NCI-H187 (cell line): ENCODE data around the gene SWAP70.
A peak's percentile ranks its signal among the peaks of the same experiment; 100 is the strongest.
"Not testable (repeated sequence)": the region's sequence is repeated elsewhere in the genome, so short reads cannot be mapped to it uniquely, and the experiment has no call there.

Source experiments
- DNase-seq, 2 experiments: peaks; one replicate each; lab custom pipeline; 2025; lab: John Stamatoyannopoulos, UW

The SWAP70 gene

GRCh38 chr11:9722023-9722422 lies 58.1 kb downstream of the SWAP70 start:
- no peak for DNase-seq

DNA sequence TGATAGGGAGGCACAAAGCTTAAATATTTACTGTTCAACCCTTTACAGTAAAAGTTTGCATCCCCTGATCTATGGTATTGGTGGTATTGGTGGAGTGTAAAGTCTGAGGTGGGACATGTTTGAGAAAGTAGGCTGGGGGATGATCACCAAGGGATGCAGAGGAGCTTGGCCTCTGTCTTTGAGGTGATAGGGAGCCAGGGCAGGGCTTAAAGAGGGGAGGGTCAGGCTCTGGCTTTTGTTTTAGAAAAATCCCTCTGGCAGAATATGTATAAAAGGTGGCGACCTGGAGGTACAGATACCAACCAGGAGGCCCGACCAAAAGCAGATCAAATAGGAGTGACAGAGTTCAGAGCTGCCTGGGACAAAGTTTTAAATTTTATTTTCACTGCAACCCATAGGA lies 59.0 kb downstream of the SWAP70 start:
- no peak for DNase-seq

DNA sequence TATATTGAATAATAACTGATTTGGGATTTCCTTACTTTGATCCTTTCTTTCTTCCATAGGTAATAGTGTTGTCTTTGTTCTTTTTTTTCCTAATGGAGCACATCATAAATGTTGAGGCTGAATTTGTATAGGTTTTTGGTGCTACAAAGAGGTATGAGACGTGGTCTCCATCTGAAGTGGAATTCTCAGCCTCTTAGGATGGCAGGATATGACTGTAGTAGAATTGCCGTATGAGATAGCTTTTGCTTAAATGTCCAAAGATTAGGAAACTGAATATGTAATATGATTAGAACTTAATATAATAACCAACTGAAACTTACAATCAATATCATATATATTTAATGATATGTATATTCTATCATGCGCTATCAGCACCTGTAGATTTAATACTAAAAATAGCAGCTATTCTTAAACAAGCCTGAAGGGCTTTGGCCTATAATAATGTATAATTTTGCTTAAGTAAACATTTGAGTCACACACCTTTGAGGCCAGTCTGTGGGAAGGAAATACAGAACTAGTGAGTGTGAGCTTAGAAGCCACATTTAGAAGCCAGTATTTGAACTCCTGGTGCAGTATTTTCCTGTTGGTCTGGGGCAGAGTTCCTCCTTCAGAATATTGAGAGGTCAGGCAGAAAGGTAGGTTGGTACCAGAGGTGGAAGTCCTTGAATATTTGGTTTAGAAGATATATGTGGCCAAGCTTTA lies 62.6 kb downstream of the SWAP70 start:
- no peak for DNase-seq

- DNase-seq, result no peak
These were observed 64.2 kb downstream of the SWAP70 start for GRCh38 chr11:9728058-9728457.

GRCh38 chr11:9731256-9731655 lies 67.4 kb downstream of the SWAP70 start:
- no peak for DNase-seq

DNA sequence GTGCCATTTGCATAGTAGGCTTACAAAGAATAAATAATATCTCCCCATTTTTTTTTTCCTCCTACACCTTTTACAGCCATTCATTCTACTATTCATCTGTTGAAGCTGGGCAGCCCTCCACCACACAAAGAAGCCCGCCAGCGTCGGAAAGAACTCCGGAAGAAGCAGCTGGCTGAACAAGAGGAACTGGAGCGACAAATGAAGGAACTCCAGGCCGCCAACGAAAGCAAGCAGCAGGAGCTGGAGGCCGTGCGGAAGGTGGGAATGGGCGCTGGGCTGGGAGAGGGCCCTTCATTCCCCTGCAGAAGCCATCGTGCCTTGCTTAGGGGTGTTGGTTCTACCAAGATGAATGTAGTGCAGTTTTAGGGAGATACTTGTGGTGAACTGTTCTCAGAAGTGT lies 68.6 kb downstream of the SWAP70 start:
- DNase-seq, result no peak

GRCh38 chr11:9733212-9733611 lies 69.3 kb downstream of the SWAP70 start:
- no peak for DNase-seq

- no peak for DNase-seq
These were observed 71.4 kb downstream of the SWAP70 start for GRCh38 chr11:9735236-9735635.

DNA sequence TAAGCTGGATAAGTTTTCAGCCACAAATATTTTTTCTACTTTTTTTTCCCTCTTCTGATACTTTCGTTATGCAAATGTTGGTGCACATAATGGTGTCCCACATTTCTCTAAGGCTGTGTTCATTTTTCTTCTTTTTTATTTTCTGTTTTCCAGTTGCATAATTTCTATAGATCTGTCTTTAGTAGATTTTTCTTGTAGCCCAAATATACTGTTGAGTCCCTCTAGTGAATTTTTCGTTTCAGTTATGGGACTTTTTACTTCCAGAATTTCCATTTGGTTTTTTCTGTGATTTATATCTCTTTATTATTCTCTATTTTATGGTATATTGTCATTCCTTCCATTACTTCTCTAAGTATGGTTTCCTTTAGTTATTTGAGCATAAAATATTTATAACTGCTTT lies 72.0 kb downstream of the SWAP70 start:
- no peak for DNase-seq

GRCh38 chr11:9736365-9736764 lies 72.5 kb downstream of the SWAP70 start:
- DNase-seq, result no peak

GRCh38 chr11:9738116-9738515 lies 74.2 kb downstream of the SWAP70 start:
- DNase-seq, result peak in 1 of 2 experiments; percentile 14

- DNase-seq, result no peak
These were observed 74.8 kb downstream of the SWAP70 start for GRCh38 chr11:9738707-9739106.

DNA sequence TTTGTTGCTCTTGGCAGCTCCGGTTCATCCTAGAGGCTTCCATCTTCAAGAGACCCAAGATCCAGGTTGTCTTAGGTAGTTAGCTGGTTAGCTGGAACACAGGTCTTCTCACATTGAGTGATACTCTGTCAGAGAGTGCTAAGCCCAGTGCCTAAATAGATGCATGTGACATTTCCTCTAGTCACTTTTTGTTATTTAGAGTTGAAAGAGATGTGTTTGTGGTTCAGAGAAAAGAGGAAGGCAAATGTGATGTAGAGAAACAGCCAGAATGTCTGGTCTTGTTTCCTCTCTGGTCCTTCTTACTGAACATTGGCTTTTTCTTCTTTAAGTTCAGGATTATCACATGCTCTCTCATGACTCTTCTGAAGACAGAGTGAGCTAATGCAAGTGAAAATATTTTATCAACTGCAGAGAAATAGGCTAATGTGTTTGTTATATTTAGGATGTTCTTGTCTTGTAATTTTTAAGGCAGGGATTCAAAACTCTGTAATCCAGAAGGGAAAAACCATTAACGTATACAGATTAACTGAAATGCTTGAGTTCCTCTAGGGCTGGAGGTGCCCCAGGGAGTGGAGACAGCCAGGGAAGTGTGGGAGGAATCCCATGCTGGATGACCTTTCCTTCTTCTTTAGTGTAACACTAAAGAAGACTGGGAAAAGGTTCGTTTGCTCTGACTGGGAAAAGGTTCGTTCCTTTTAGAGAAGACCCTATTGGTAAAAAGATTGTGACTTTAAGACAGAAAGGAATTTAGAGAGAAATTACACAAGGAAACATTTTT lies 75.4 kb downstream of the SWAP70 start:
- no peak for DNase-seq

- no peak for DNase-seq
These were observed 76.5 kb downstream of the SWAP70 start for GRCh38 chr11:9740202-9740883.

DNA sequence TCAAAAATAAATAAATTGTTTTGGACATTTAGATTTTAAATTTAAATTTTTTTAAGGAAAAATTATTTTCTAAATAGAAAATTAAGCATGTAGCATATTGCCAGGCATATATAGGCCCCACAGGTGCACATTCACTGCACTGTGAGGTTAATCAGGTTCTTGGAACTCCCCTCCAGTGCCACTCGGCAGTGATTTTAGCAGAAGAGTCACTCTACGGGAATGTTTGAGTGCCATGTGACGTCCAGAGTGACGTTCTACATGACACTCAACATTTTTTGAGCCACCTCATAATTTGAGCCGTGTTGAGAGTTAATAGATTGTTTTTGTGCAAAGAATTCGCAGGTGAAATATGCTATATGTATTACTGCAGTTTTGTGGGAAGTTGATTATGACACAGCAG lies 77.4 kb downstream of the SWAP70 start:
- no peak for DNase-seq

DNA sequence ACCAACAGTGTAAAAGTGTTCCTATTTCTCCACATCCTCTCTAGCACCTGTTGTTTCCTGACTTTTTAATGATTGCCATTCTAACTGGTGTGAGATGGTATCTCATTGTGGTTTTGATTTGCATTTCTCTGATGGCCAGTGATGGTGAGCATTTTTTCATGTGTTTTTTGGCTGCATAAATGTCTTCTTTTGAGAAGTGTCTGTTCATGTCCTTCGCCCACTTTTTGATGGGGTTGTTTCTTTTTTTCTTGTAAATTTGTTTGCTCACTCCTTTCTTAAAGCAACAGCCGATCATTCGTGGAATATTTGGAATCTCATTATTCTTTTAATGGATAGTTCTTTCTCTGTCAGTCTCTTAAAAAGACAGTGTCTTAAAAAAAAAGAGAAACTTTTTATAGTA lies 79.6 kb downstream of the SWAP70 start:
- DNase-seq, result not testable (repeated sequence)

GRCh38 chr11:9745411-9746211 lies 81.7 kb downstream of the SWAP70 start:
- DNase-seq, result no peak

DNA sequence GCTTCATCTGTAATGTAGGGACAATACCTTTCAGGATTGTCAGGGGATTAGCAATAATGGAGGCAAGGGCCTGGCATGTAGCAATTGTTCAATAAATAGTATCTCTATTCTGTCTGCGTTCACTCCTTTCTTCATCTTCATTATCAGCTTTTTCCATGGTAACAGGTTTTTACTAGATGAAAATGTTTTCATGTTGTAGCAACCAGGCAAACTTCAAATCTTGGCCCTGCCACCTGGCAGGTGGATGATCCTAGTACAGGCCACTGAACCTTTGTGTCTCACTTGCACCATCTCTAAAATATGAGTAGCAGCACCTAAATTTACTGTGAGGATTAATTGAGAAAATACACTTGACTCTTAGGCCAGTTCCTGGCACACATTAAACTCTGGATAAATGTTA lies 83.4 kb downstream of the SWAP70 start:
- DNase-seq, result no peak

GRCh38 chr11:9747828-9748227 lies 84.0 kb downstream of the SWAP70 start:
- DNase-seq, result no peak

- peak in 1 of 2 experiments; percentile 2 for DNase-seq
These were observed 84.6 kb downstream of the SWAP70 start for GRCh38 chr11:9748361-9748970.

DNA sequence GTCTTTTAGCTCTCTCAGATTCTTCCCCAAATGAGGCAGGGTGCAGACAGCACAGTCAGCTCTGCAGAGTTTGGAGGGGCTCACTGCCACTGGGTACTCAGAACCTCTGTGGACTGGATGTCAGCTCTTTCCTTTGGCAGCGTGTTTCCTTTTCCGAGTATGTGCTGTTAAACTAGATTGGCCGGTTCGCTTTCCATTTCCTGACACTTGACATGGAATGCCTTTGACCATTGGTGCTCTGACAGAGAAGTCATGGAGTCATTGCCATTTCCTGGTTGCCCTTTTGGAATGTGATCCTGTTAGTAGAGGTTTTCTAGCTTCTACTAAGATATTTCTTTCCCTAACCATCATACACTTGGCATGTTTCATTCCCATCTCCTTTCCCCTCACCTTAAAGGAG lies 86.7 kb downstream of the SWAP70 start:
- DNase-seq, result no peak

DNA sequence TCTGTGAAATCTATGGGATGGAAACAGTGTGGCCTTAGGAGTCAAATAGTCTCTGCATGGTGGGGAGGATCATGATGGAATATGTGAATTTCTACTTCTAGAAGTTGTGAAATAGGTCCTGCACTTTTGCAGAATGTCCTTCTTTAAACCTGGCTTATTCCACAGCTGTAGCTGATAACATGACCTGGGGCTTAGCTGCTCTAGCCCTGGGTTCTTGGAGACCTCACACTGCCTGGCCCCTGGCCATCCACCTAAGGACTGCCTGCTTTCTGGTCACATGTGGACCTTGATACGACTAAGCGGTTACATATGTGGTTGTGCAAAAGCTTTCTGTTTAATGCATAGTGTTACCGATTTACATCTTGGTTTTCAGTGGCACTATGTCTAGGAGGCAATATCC lies 88.2 kb downstream of the SWAP70 start:
- no peak for DNase-seq
